Bone marrow (tissue), 2 donors: ENCODE data around the gene AK9.
"Not testable (repeated sequence)": the region's sequence is repeated elsewhere in the genome, so short reads cannot be mapped to it uniquely, and the experiment has no call there.

Source experiments
- DNase-seq, 2 donors: peaks; one replicate each; lab custom pipeline; 2025; lab: John Stamatoyannopoulos, UW

The AK9 gene

DNA sequence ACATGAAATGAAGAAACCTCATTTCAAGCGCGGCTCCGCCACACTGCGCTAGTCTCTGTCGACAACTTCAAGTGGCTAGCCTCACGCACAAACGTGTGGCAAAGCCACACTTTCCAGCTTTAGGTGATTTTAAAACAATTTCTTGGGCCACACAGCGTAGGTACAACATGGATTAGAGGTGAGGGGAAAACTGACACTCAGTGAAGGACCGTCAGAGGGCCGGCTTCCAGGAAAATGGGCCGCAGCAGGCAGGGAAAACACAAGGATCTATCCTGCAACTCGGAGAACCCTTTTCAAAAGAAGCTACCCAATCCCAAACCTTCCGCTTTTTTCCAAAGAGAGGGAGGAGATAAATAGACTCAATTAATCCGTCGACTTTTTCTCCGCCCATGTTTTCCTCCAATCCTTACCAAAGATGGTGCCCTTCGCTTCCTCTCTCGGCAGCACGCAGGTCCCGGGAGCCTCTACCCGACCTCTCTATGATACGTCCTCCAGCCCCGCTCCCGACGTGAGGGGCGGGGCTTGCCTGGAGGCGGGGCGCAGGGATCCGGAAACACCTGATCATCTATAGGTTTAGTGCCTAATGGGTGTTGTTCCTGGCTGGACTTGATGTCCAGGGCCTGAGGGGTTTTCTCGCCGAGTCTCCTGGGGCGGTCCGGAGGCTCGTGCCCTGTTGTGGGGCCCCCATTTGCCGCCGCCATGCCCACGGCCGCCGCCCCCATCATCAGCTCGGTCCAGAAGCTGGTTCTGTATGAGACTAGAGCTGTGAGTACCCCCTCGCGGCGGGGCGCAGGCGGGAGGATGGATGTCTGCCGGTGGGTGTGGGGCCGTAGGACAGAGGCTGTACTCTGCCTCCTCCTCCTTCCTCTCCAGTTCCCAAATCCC lies at the start of gene AK9, which contains the start of gene FIG4:
Gene AK9 (minus strand): TSS at position 466 of the 885 bp plus-strand sequence. CDS start 15,457 bp downstream, outside the sequence.
Gene FIG4 (plus strand): TSS at position 560 of the 885 bp plus-strand sequence. CDS start 140 bp downstream, at position 700.
- DNase-seq: peak; percentile 56 to 81

GRCh38 chr6:109740787-109741186 lies 49.8 kb upstream of the AK9 start:
- DNase-seq: no peak

DNA sequence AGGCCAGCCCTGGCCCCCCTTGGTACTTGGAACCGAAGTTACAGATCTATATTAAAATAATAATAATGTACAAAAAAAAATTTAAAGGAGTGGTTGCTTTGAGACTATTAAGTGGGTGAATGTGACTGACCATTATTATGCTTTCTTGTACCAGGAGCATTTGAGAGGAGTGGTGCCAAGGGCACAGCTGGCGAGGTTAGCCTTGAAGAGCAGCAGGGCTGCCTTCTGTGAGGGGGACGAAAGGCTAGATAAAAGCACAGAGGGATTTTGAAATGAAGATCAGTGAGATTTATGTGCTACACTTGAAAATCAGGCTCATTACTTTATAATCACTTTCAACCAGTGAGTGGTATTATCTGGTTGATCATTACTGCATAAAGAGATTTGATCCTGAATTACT lies 48.7 kb upstream of the AK9 start:
- no peak for DNase-seq

DNA sequence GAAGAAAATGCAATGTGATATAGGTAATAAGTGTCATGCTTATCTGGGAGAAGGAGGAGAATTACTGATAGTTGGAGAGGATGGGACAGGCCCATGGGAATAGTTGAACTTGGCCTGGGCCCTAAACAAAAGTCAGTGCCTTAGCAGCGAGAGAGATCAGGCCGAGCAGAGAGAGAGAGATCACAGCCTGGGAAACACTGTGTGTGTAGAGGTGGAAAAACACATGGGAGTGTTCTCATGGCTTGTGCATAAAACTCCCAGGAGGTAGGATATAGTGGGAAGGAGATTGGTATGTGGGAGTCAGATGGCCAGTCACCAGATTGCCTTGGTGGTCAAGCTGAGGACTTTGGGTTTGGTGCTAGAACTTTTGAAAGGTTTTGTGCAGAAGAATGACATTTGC lies 47.7 kb upstream of the AK9 start:
- DNase-seq: no peak

- no peak for DNase-seq
Observed at GRCh38 chr6:109738255-109738654, 47.3 kb upstream of the AK9 start.

DNA sequence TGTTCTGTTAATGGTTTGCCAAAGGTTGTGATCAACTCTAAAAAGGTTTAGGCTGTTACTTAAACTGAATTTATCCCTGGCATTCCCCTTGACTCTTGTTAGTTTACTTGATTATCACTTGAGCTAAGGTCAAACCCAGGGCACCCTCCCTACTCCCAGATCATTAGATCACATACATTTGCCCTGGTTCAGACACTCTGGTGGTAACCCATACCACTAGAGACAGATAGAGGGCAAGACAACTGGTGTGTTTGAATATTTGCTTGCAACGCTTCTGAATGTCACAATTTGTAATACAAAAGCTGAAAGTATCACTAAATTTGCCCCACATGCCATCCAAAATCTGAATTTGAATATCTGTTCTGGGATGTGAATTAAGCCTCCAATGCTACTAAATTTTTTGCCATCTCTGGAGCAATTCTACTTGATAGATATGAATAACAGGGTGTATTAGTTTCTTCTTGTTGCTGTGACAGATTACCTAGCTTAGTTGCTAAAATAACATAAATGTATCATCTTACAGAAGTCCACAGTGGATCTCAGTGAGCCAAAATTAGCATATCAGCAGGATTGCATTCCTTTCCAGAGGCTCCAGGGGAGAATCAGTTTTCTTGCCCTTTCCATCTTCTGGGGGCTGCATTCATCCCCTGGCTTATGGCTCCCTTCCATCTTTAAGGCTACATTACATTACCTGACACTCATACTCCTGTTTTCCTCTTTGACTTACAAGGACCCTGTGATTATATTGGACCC lies 45.4 kb upstream of the AK9 start:
- no peak for DNase-seq

GRCh38 chr6:109725250-109725649 lies 34.2 kb upstream of the AK9 start:
- not testable (repeated sequence) for DNase-seq

DNA sequence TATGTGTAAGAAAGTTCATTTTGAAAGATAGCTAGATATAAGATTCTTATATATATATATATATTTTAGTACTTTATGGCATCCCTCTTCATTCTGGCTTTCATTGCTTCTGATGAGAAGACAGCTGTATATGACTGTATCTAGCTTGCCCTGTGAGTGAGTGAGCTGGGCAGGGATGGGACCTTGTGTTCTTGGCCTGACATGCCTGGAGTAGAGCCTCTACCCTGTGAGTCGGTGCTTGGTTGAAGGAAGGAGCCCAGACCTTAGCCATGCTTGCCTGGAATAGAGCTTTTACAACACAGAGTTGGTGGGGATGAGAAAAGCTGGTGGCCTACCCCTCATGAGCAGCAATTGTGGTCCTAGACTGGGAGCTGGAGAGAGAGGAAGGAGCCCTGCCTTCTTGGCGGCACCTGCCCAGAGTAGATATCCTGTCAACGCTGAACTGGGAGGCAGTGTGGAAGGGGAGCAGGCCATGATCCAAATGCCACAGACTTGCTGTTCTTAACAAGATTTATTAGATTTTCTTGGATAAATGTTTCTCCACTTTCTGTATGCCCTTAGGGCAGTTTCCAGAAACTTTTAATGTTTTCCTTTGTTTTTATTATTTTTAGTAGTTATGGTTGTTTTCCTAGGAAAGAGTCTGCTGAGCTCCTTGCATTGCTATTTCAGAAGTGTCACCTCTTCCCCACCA lies 31.7 kb upstream of the AK9 start:
- DNase-seq: no peak

- no peak for DNase-seq
Observed at GRCh38 chr6:109722011-109722410, 31.0 kb upstream of the AK9 start.

DNA sequence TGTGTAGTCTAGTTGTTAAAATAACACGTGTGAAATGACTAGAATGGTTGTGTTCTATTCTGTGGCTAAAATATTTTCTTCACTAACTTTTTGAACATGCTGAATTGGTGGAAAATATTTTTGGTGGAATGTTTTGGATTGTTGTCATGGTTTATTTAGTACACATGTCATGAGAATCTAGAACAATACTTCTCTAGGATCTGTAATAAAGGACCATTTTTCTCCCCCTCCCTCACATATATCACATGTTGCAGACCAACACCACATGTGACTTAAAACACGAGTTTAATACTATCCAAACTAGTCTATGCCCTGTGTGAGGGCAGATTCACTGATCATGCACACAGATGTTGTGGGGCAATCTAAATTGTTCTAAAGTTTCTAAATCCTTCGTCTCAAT lies 29.3 kb upstream of the AK9 start:
- no peak for DNase-seq

- DNase-seq: no peak
Observed at GRCh38 chr6:109718991-109719390, 28.0 kb upstream of the AK9 start.

DNA sequence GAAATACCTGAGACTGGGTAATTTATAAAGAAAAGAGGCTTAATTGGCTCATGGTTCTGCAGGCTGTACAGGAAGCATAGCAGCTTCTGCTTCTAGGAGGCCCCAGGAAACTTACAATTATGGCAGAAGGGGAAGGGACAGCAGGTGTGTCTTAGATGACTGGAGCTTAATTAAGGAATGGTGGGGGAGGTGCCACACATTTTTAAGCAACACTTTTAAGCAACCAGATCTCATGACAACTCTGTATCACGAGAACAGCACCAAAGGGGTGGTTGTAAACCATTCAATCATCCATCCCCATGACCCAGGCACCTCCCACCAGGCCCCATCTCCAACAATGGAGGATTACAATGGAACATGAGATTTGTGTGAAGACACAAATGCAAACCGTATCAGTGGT lies 27.0 kb upstream of the AK9 start:
- no peak for DNase-seq

DNA sequence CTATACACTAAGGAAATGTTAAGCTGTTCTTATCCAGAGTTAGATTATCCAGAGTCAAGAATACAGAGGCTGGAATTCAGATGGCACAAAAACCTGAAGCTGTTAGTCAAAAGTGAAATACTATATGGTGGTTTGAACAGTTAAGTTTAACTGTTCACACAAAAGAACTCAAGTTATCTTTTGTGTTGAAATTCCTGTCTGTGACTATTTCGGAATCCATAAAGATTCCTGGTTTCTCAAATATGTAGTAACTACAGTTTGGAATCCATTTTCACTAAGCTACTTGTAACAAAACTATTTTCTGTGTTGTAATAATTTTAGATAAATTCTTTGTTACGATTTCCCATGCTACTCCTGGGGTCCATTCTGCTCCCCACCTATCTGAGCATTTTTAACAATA lies 24.6 kb upstream of the AK9 start:
- no peak for DNase-seq

DNA sequence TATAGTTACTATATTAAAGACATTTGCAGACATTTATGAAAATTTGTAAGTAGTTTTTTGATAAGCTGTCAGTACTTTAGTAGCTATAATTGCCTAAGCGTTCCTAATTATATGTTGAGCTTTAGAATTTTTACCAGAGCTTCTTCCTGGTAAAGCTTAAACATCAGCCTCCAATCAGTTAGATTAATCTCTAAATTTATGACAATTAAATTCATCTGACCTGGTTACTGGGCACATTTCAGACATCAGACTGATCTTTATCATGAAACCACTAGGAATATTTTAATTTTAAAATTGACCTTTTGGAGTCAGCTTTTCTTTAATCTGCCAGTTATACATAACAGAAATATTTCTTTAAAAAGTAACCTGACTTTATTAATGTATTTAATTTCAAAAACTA lies 23.6 kb upstream of the AK9 start:
- no peak for DNase-seq

GRCh38 chr6:109714166-109714565 lies 23.2 kb upstream of the AK9 start:
- DNase-seq: no peak

GRCh38 chr6:109713097-109713496 lies 22.1 kb upstream of the AK9 start:
- DNase-seq: no peak

DNA sequence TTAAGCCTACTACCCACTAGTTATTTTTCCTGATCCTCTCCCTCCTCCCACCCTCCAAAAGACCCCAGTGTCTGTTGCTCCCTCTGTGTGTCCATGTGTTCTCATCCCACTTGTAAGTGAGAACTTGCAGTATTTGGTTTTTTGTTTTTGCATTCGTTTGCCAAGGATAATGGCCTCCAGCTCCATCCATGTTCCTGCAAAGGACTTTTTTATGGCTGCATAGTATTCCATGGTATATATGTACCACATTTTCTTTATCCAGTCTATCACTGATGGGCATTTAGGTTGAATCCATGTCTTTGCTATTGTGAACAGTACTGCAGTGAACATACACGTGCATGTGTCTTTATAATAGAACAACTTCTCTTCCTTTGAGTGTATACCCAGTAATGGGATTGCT lies 17.1 kb upstream of the AK9 start:
- DNase-seq: not testable (repeated sequence)

- no peak for DNase-seq
Observed at GRCh38 chr6:109706513-109706912, 15.5 kb upstream of the AK9 start.

DNA sequence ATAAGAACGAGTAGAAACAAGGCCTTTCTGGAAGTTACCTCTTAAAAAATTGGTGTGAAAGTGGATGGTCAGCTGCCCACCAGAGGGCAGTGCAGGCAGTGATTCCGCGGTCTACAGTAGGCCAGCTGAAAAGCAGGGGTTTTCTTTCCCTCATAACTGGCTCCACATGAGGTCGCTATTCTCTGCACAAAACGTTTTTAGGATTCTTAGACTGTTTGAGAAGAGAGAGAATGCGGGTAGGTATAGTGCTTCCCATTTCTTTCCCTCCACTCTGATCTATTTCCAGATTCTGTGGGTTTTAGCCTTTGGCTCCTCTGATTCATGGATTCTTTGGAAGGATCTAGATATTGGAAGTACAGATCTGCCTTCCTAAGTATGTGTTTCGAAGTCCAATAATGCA lies 14.3 kb upstream of the AK9 start:
- peak; percentile 30 to 81 for DNase-seq

GRCh38 chr6:109702791-109703190 lies 11.8 kb upstream of the AK9 start:
- peak in 1 of 2 donors; percentile 32 for DNase-seq

GRCh38 chr6:109701774-109702173 lies 10.8 kb upstream of the AK9 start:
- DNase-seq: no peak

GRCh38 chr6:109701221-109701620 lies 10.2 kb upstream of the AK9 start:
- DNase-seq: no peak
